Pancreas (tissue), 10 donors: ENCODE measurements around the gene RAF1. TPM values are rescaled to one million over a fixed set of nuclear protein-coding genes. Genes with fewer than 3 reads are reported as not detected.

Experiments used
- ATAC-seq, 4 donors: fragments of 200-7000 bp; cut with Tn5 transposase; one replicate each; pipeline versions ENCODE4 v1.8.0 to v1.9.1; 2020; ENCODE audit warnings: mild to moderate bottlenecking in 4 of 4, moderate library complexity in 4 of 4
- DNase-seq, 6 donors: peaks; one replicate each; pipeline ENCODE4 v3.0.0-alpha.2; 2020
- FAIRE-seq: peaks from 2 replicates; lab custom pipeline; 2012; peaks lifted over from hg19 to GRCh38; lab: Jason Lieb, UNC
- H3K27ac ChIP-seq, 4 donors: fragments of 200-600 bp; sonication (generic); 1 replicate in 3 of 4; 2 replicates in 1 of 4; pipeline versions ENCODE4 v1.5.0 to v1.8.0; 2020
- H3K27me3 ChIP-seq, 4 donors: fragments of 200-600 bp; one replicate each; pipeline ENCODE4 v1.8.0; 2021
- H3K36me3 ChIP-seq, 3 donors: fragments of 200-600 bp; sonication (generic) in 1 of 3; one replicate each; pipeline versions ENCODE4 v1.5.0 to v1.8.0; 2020 to 2021
- H3K4me1 ChIP-seq, 3 donors: fragments of 200-600 bp; one replicate each; pipeline ENCODE4 v1.8.0; 2021
- H3K4me3 ChIP-seq, 4 donors: fragments of 200-600 bp; sonication (generic) in 2 of 4; one replicate each; pipeline versions ENCODE4 v1.5.0 to v1.8.0; 2020 to 2021
- H3K9me3 ChIP-seq, 4 donors: fragments of 200-600 bp; one replicate each; pipeline ENCODE4 v1.8.0; 2021
- WGBS, 2 donors: extraction: QIAGEN DNeasy Blood & Tissue Kit; methylation state at CpG; one replicate each; pipeline ENCODE4 v1.1.7; 2013; 5-methylcytosine and 5-hydroxymethylcytosine counted together
- intact Hi-C, 3 donors: fragments of 100-400 bp; cut with DNase I; formaldehyde crosslinking; loops; one replicate each; pipeline versions ENCODE4 v1.11.1 to v1.14.2; 2022
- polyA plus RNA-seq, 2 donors: library from polyadenylated mRNA; stranded (reverse); fragments of 200-250 nt; gene quantifications; one replicate each; pipeline ENCODE4 v1.2.3, GENCODE V29; 2013
- total RNA-seq, 6 donors: library from RNA; stranded (reverse); fragmentation: NEBNext Ultra II Directional in 4 of 6; extraction: Animal tissue kit (Norgen Biotek cat#: 25700) in 4 of 6; gene quantifications; one replicate each; pipeline versions ENCODE4 v1.2.1 to v1.2.4, GENCODE V29; 2021 to 2023
- TF ChIP-seq, protein P1 (sequence below), 4 donors: fragments of 200-600 bp; sonication (generic) in 3 of 4; IDR thresholded peaks; one replicate each; pipeline versions ENCODE4 v1.5.0 to v1.8.0; 2021; ENCODE audit warnings: antibody characterized with exemption in 4 of 4
- donor health status: healthy with polysubstance abuse.
- donor health status: DM: no; HTN: no; CAD: no; lungs with moderate emphysema.
- donor health status: DM: no; HTN: no; CAD: no.
- donor health status: control.
- donor health status: control.
- donor health status: Bipolar disorder and iron deficiency.
- donor health status: DM: yes; HTN: yes; CAD: no.
- donor health status: DM: no; HTN: no; CAD: no.
- donor health status: DM: no; HTN: no; CAD: no.
- donor health status: DM: yes; HTN: yes; CAD: no.

Gene RAF1
- total and polyA plus RNA-seq, 8 donors = 29.1 to 46.9 (median 38.1) TPM

GRCh38 chr3:12584083-12584482, 79.8 kb downstream of the RAF1 start:
- no peak for FAIRE-seq
- peaks cover 0 to 66% (median 26%) of the 10 kb centered on the region in 3 donors for H3K36me3 ChIP-seq

DNA sequence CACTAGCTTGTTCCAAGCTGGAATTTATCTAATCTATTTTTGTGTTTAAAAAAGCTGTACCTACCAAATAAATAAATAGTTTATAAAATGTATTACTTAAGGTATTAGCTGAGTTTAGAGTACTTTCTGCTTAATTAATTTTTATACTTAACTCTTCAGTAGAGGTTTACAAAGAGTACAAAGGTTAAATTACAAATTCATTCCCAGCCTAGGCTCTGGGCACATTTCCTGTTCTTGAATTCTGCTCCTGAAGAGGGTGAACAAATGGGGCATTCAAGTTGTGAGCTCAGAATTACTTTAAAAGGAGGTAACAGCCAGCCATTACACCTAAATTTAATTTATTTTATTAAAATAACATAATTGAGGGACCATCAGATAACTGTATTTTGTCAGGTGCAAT, 80.6 kb downstream of the RAF1 start:
- ATAC-seq (no peak), DNase-seq (no peak), FAIRE-seq (no peak)
- H3K36me3 ChIP-seq = peaks cover 0 to 60% (median 26%) of the 10 kb centered on the region in 3 donors
- no peak overlapping the region for H3K4me3 ChIP-seq
- no peaks in the 10 kb centered on the region for H3K9me3 ChIP-seq
- intact Hi-C loops = no loop called here
- TF ChIP-seq, protein P1, sequence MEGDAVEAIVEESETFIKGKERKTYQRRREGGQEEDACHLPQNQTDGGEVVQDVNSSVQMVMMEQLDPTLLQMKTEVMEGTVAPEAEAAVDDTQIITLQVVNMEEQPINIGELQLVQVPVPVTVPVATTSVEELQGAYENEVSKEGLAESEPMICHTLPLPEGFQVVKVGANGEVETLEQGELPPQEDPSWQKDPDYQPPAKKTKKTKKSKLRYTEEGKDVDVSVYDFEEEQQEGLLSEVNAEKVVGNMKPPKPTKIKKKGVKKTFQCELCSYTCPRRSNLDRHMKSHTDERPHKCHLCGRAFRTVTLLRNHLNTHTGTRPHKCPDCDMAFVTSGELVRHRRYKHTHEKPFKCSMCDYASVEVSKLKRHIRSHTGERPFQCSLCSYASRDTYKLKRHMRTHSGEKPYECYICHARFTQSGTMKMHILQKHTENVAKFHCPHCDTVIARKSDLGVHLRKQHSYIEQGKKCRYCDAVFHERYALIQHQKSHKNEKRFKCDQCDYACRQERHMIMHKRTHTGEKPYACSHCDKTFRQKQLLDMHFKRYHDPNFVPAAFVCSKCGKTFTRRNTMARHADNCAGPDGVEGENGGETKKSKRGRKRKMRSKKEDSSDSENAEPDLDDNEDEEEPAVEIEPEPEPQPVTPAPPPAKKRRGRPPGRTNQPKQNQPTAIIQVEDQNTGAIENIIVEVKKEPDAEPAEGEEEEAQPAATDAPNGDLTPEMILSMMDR (IDR thresholded peaks at IDR 0.05) = no peak
- H3K27ac ChIP-seq = no peak overlapping the region
- H3K27me3 ChIP-seq = no peaks in the 10 kb centered on the region
- H3K4me1 ChIP-seq = peaks cover 0 to 11% (median 6%) of the 10 kb centered on the region in 3 donors

More at GRCh38 chr3:12584083-12584482, 79.8 kb downstream of the RAF1 start:
- no peak overlapping the region for H3K27ac ChIP-seq
- ATAC-seq (no peak), DNase-seq (no peak)
- no peaks in the 10 kb centered on the region for H3K9me3 ChIP-seq
- intact Hi-C loops = no loop called here
- TF ChIP-seq, protein P1 (IDR thresholded peaks at IDR 0.05) = no peak
- H3K4me1 ChIP-seq = peaks cover 0 to 11% (median 5%) of the 10 kb centered on the region in 3 donors
- no peak overlapping the region for H3K4me3 ChIP-seq
- WGBS, 2 donors = 89 to 100% methylated on average over 2 of the region's 2 CpGs
- H3K27me3 ChIP-seq = no peaks in the 10 kb centered on the region

- no peaks in the 10 kb centered on the region for H3K9me3 ChIP-seq
- FAIRE-seq (no peak), ATAC-seq (no peak), DNase-seq (no peak)
- H3K4me1 ChIP-seq = peaks cover 0 to 11% (median 6%) of the 10 kb centered on the region in 3 donors
- H3K36me3 ChIP-seq = peaks cover 0 to 60% (median 26%) of the 10 kb centered on the region in 3 donors
- no peak overlapping the region for H3K27ac ChIP-seq
- TF ChIP-seq, protein P1 (IDR thresholded peaks at IDR 0.05) = no peak
- no peak overlapping the region for H3K4me3 ChIP-seq
- no peaks in the 10 kb centered on the region for H3K27me3 ChIP-seq
- intact Hi-C loops = no loop called here
- WGBS, 2 donors = 78 to 80% methylated on average over 4 of the region's 4 CpGs
Observed at GRCh38 chr3:12582730-12583129, 81.2 kb downstream of the RAF1 start.

DNA sequence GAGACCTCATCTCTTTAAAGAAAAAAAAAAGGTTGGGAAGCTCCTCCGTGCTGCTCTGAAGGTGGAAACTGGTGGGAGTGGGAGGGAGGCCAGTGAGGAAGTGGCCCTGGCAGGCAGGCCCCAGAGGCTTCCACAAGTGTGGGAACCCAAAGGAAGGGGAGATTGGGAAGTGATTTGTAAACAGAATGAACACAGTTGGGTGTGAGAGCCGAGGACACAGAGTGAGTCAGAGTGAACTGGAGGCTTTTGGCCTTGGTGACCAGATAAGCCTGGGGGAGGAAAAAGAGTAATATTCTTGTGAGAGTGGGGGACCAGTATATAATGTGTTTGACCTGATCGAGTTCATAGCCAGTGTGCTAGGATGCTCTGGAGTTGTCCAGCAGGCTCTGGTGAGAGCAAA, 84.0 kb downstream of the RAF1 start:
- ATAC-seq = peak; percentile 74 to 85 (median 78)
- Histone ChIP-seq H3K36me3 (peaks cover 0 to 55% (median 29%) of the 10 kb centered on the region in 3 donors), H3K4me1 (peaks cover 0 to 11% (median 6%) of the 10 kb centered on the region in 3 donors), H3K27me3 (no peaks in the 10 kb centered on the region), H3K9me3 (no peaks in the 10 kb centered on the region), H3K27ac (peak overlapping the region in 2 of 4 donors; percentile 30 to 63), H3K4me3 (no peak overlapping the region)
- TF ChIP-seq, protein P1 (IDR thresholded peaks at IDR 0.05) = no peak
- peak in 2 of 6 donors; percentile 20 to 30 for DNase-seq
- no peak for FAIRE-seq
- intact Hi-C loops = no loop called here
- WGBS, 2 donors = 23 to 34% methylated on average over 3 of the region's 3 CpGs

DNA sequence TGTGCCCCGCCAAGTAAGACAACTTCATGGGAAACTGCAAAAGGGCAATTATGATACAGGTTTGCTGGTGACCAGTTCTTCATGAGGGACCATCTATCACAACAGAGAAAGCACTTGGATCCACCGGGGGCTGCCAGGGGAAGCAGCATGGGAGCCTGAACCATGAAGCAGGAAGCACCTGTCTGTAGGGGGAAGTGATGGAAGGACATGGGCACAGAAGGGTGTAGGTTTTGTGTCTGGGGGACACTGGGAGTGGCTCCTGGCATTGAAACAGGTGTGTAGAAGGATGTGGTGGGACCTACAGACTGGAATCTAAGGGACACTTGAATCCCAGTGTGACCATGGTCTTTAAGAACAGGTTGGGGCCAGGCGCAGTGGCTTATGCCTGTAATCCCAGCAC, 84.5 kb downstream of the RAF1 start:
- Histone ChIP-seq H3K27me3 (no peaks in the 10 kb centered on the region), H3K4me3 (no peak overlapping the region), H3K4me1 (peaks cover 0 to 11% (median 6%) of the 10 kb centered on the region in 3 donors), H3K27ac (peak overlapping the region in 2 of 4 donors; percentile 30 to 63), H3K36me3 (peaks cover 0 to 55% (median 27%) of the 10 kb centered on the region in 3 donors), H3K9me3 (no peaks in the 10 kb centered on the region)
- DNase-seq = no peak
- TF ChIP-seq, protein P1 (IDR thresholded peaks at IDR 0.05) = no peak
- no peak for FAIRE-seq
- 79 to 85% methylated on average over 3 of the region's 3 CpGs for WGBS, 2 donors
- intact Hi-C loops = no loop called here
- ATAC-seq = no peak
